SIG-M5 (cell line): ENCODE results near the gene TFAP2E.

Experiments used
- DNase-seq: peaks from one replicate; lab custom pipeline; 2025; lab: John Stamatoyannopoulos, UW

The TFAP2E gene

GRCh38 chr1:35573198-35574124 lies at the start of gene TFAP2E:
TFAP2E (plus strand) TSS chr1:35573314; CDS start chr1:35573578, 264 bp downstream.
- no peak for DNase-seq

- no peak for DNase-seq
Measured at GRCh38 chr1:35524106-35524505, 49.0 kb upstream of the TFAP2E start.

- DNase-seq, result no peak
Measured at GRCh38 chr1:35530168-35530567, 42.9 kb upstream of the TFAP2E start.

GRCh38 chr1:35530946-35531345 lies 42.2 kb upstream of the TFAP2E start:
- no peak for DNase-seq

- DNase-seq, result no peak
Measured at GRCh38 chr1:35531368-35531767, 41.7 kb upstream of the TFAP2E start.

GRCh38 chr1:35532497-35533223 lies 40.5 kb upstream of the TFAP2E start:
- no peak for DNase-seq

GRCh38 chr1:35533586-35533985 lies 39.5 kb upstream of the TFAP2E start:
- DNase-seq, result no peak

- no peak for DNase-seq
Measured at GRCh38 chr1:35535243-35535642, 37.9 kb upstream of the TFAP2E start.

- DNase-seq, result no peak
Measured at GRCh38 chr1:35536556-35537162, 36.5 kb upstream of the TFAP2E start.

GRCh38 chr1:35537806-35538205 lies 35.3 kb upstream of the TFAP2E start:
- DNase-seq, result no peak

GRCh38 chr1:35539073-35539823 lies 33.9 kb upstream of the TFAP2E start:
- no peak for DNase-seq

- DNase-seq, result no peak
Measured at GRCh38 chr1:35539824-35540261, 33.3 kb upstream of the TFAP2E start.

- DNase-seq, result no peak
Measured at GRCh38 chr1:35544976-35545375, 28.1 kb upstream of the TFAP2E start.

GRCh38 chr1:35546614-35547013 lies 26.5 kb upstream of the TFAP2E start:
- DNase-seq, result no peak

GRCh38 chr1:35553851-35554250 lies 19.3 kb upstream of the TFAP2E start:
- no peak for DNase-seq

GRCh38 chr1:35554266-35555211 lies 18.6 kb upstream of the TFAP2E start:
- DNase-seq, result no peak

- no peak for DNase-seq
Measured at GRCh38 chr1:35555212-35555584, 17.9 kb upstream of the TFAP2E start.

GRCh38 chr1:35555601-35556477 lies 17.3 kb upstream of the TFAP2E start:
- DNase-seq, result no peak

- DNase-seq, result no peak
Measured at GRCh38 chr1:35556484-35557117, 16.5 kb upstream of the TFAP2E start.
